Activated CD4-positive, alpha-beta T cell treated with anti-CD3 and anti-CD28 coated beads, Interleukin-2, amount 10 ng/mL, durations not matched to agents 7 days and 5 days (primary cell): ENCODE results near the gene C9. TPM values are rescaled to one million over a fixed set of nuclear protein-coding genes. Genes with fewer than 3 reads are reported as not detected.

Experiments used
- CTCF ChIA-PET: fragments of 350-600 bp; sonication (Branson Sonifier 250); formaldehyde crosslinking; loops from one replicate; lab custom pipeline; 2021; ENCODE audit warnings: antibody characterized with exemption; lab: Charles Lee
- POLR2A ChIA-PET: fragments of 350-600 bp; sonication (Branson Sonifier 250); formaldehyde crosslinking; loops from one replicate; lab custom pipeline; 2021; ENCODE audit warnings: antibody characterized with exemption; lab: Charles Lee
- DNase-seq: peaks from one replicate; pipeline ENCODE4 v3.0.0-alpha.2; 2020
- H3K27ac Mint-ChIP-seq: one replicate; pipeline ENCODE4 v1.8.0; 2021; ENCODE audit warnings: mild to moderate bottlenecking, moderate library complexity, mixed read lengths
- H3K27me3 Mint-ChIP-seq: one replicate; pipeline ENCODE4 v1.8.0; 2021; ENCODE audit warnings: mixed read lengths
- H3K36me3 Mint-ChIP-seq: one replicate; pipeline ENCODE4 v1.8.0; 2021; ENCODE audit warnings: low read depth, mixed read lengths
- H3K4me1 Mint-ChIP-seq: one replicate; pipeline ENCODE4 v1.8.0; 2021; ENCODE audit warnings: mixed read lengths
- H3K4me3 Mint-ChIP-seq: one replicate; pipeline ENCODE4 v1.8.0; 2021; ENCODE audit warnings: mild to moderate bottlenecking, moderate library complexity, mixed read lengths
- H3K9me3 Mint-ChIP-seq: one replicate; pipeline ENCODE4 v1.8.0; 2021; ENCODE audit warnings: mixed read lengths
- total RNA-seq, 2 experiments: library from RNA; stranded (reverse); gene quantifications; one replicate each; pipeline ENCODE4 v1.2.3, GENCODE V29; 2021

C9 gene
- total RNA-seq, 2 experiments from 2014 or later: not detected

GRCh38 chr5:39266442-39266841, 97.9 kb downstream of the C9 start:
- Mint-ChIP-seq H3K9me3 (peaks cover 2% of the 10 kb centered on the region), H3K4me1 (peaks cover 43% of the 10 kb centered on the region), H3K36me3 (peaks cover 2% of the 10 kb centered on the region), H3K4me3 (no peak overlapping the region), H3K27ac (no peak overlapping the region), H3K27me3 (no peaks in the 10 kb centered on the region)
- ChIA-PET CTCF (interaction anchor here (0.8 to 3.9 kb wide), 4 partner anchors 11 to 115 kb away, joined by 3 to 19 read pairs (median 4); no protein-coding TSS in a partner anchor), POLR2A (interaction anchor here (0.7 kb wide), 1 partner anchor 49 kb away, joined by 4 read pairs; no protein-coding TSS in a partner anchor)
- no peak for DNase-seq

- CTCF ChIA-PET: interaction anchor here (0.6 to 3.9 kb wide), 5 partner anchors 8 to 83 kb away, joined by 3 to 19 read pairs (median 3); no protein-coding TSS in a partner anchor
- H3K4me1 Mint-ChIP-seq: peaks cover 33% of the 10 kb centered on the region
- POLR2A ChIA-PET: interaction anchor here (0.6 to 1.1 kb wide), 2 partner anchors 47 to 942 kb away, joined by 3 read pairs; no protein-coding TSS in a partner anchor
- DNase-seq: peak; percentile 35
- H3K9me3 Mint-ChIP-seq: peaks cover 2% of the 10 kb centered on the region
- H3K27ac Mint-ChIP-seq: peak overlapping the region; percentile 79
- peaks cover 2% of the 10 kb centered on the region for H3K36me3 Mint-ChIP-seq
- H3K4me3 Mint-ChIP-seq: peak overlapping the region; percentile 3
- H3K27me3 Mint-ChIP-seq: no peaks in the 10 kb centered on the region
These were observed 99.8 kb downstream of the C9 start for GRCh38 chr5:39264528-39264927.

- Mint-ChIP-seq H3K9me3 (peaks cover 2% of the 10 kb centered on the region), H3K4me3 (no peak overlapping the region), H3K36me3 (peaks cover 2% of the 10 kb centered on the region), H3K4me1 (peaks cover 31% of the 10 kb centered on the region), H3K27me3 (no peaks in the 10 kb centered on the region), H3K27ac (no peak overlapping the region)
- POLR2A ChIA-PET: no interaction called here
- CTCF ChIA-PET: interaction anchor here (1.0 to 1.2 kb wide), 2 partner anchors 8 to 10 kb away, joined by 3 to 4 read pairs; no protein-coding TSS in a partner anchor
- DNase-seq: no peak
These were observed 101.3 kb downstream of the C9 start for GRCh38 chr5:39262981-39263380.

GRCh38 chr5:39260095-39260494, 104.2 kb downstream of the C9 start:
- Mint-ChIP-seq H3K36me3 (peaks cover 2% of the 10 kb centered on the region), H3K4me1 (peaks cover 25% of the 10 kb centered on the region), H3K4me3 (no peak overlapping the region), H3K27me3 (no peaks in the 10 kb centered on the region), H3K27ac (no peak overlapping the region), H3K9me3 (no peaks in the 10 kb centered on the region)
- POLR2A ChIA-PET: no interaction called here
- DNase-seq: no peak
- CTCF ChIA-PET: interaction anchor here (0.6 to 0.9 kb wide), 2 partner anchors 42 to 208 kb away, joined by 3 to 4 read pairs; no protein-coding TSS in a partner anchor

- POLR2A ChIA-PET: no interaction called here
These were observed 106.7 kb downstream of the C9 start for GRCh38 chr5:39257554-39257953.

GRCh38 chr5:39256477-39257235, 107.6 kb downstream of the C9 start:
- H3K9me3 Mint-ChIP-seq: no peaks in the 10 kb centered on the region
- peaks cover 6% of the 10 kb centered on the region for H3K4me1 Mint-ChIP-seq
- no peaks in the 10 kb centered on the region for H3K27me3 Mint-ChIP-seq
- no peaks in the 10 kb centered on the region for H3K36me3 Mint-ChIP-seq
- no peak for DNase-seq
- POLR2A ChIA-PET: no interaction called here
- no peak overlapping the region for H3K4me3 Mint-ChIP-seq
- CTCF ChIA-PET: interaction anchor here (0.5 to 3.5 kb wide), 6 partner anchors 8 to 78 kb away, joined by 3 to 21 read pairs (median 3); no protein-coding TSS in a partner anchor
- no peak overlapping the region for H3K27ac Mint-ChIP-seq

More at GRCh38 chr5:39257554-39257953, 106.7 kb downstream of the C9 start:
- Mint-ChIP-seq H3K4me1 (peaks cover 6% of the 10 kb centered on the region), H3K36me3 (no peaks in the 10 kb centered on the region), H3K4me3 (no peak overlapping the region), H3K9me3 (no peaks in the 10 kb centered on the region), H3K27ac (no peak overlapping the region), H3K27me3 (no peaks in the 10 kb centered on the region)
- CTCF ChIA-PET: interaction anchor here (0.7 to 3.5 kb wide), 3 partner anchors 12 to 79 kb away, joined by 3 to 21 read pairs (median 4); no protein-coding TSS in a partner anchor
- no peak for DNase-seq

- H3K36me3 Mint-ChIP-seq: no peaks in the 10 kb centered on the region
- no peaks in the 10 kb centered on the region for H3K27me3 Mint-ChIP-seq
- H3K27ac Mint-ChIP-seq: no peak overlapping the region
- ChIA-PET CTCF (interaction anchor here (0.6 to 1.5 kb wide), 6 partner anchors 8 to 55 kb away, joined by 3 to 4 read pairs (median 3); no protein-coding TSS in a partner anchor), POLR2A (no interaction called here)
- DNase-seq: no peak
- H3K4me3 Mint-ChIP-seq: no peak overlapping the region
- peaks cover 6% of the 10 kb centered on the region for H3K4me1 Mint-ChIP-seq
- H3K9me3 Mint-ChIP-seq: no peaks in the 10 kb centered on the region
These were observed 108.9 kb downstream of the C9 start for GRCh38 chr5:39255406-39255805.

GRCh38 chr5:39254671-39255070, 109.6 kb downstream of the C9 start:
- H3K4me3 Mint-ChIP-seq: no peak overlapping the region
- no peak overlapping the region for H3K27ac Mint-ChIP-seq
- no peaks in the 10 kb centered on the region for H3K27me3 Mint-ChIP-seq
- no peaks in the 10 kb centered on the region for H3K36me3 Mint-ChIP-seq
- H3K9me3 Mint-ChIP-seq: peaks cover 4% of the 10 kb centered on the region
- ChIA-PET CTCF (interaction anchor here (0.6 to 1.3 kb wide), 4 partner anchors 9 to 54 kb away, joined by 3 to 4 read pairs (median 4); no protein-coding TSS in a partner anchor), POLR2A (no interaction called here)
- peaks cover 6% of the 10 kb centered on the region for H3K4me1 Mint-ChIP-seq
- DNase-seq: no peak

- H3K27ac Mint-ChIP-seq: no peak overlapping the region
- peaks cover 3% of the 10 kb centered on the region for H3K36me3 Mint-ChIP-seq
- ChIA-PET CTCF (interaction anchor here (1.8 kb wide), 1 partner anchor 36 kb away, joined by 5 read pairs; no protein-coding TSS in a partner anchor), POLR2A (no interaction called here)
- H3K9me3 Mint-ChIP-seq: peaks cover 9% of the 10 kb centered on the region
- no peak overlapping the region for H3K4me3 Mint-ChIP-seq
- no peak for DNase-seq
- no peaks in the 10 kb centered on the region for H3K27me3 Mint-ChIP-seq
- H3K4me1 Mint-ChIP-seq: peaks cover 6% of the 10 kb centered on the region
These were observed 111.1 kb downstream of the C9 start for GRCh38 chr5:39253196-39253595.

GRCh38 chr5:39249564-39250274, 114.6 kb downstream of the C9 start:
- no peak for DNase-seq
- ChIA-PET CTCF (interaction anchor here (1.2 to 1.8 kb wide), 2 partner anchors 17 to 32 kb away, joined by 3 read pairs; no protein-coding TSS in a partner anchor), POLR2A (no interaction called here)
- H3K9me3 Mint-ChIP-seq: peaks cover 9% of the 10 kb centered on the region
- H3K36me3 Mint-ChIP-seq: peaks cover 3% of the 10 kb centered on the region
- H3K27me3 Mint-ChIP-seq: no peaks in the 10 kb centered on the region
- H3K27ac Mint-ChIP-seq: no peak overlapping the region
- peaks cover 1% of the 10 kb centered on the region for H3K4me1 Mint-ChIP-seq
- no peak overlapping the region for H3K4me3 Mint-ChIP-seq

GRCh38 chr5:39249069-39249468, 115.2 kb downstream of the C9 start:
- ChIA-PET CTCF (interaction anchor here (0.7 to 1.8 kb wide), 3 partner anchors 17 to 1689 kb away, joined by 3 read pairs; no protein-coding TSS in a partner anchor), POLR2A (no interaction called here)
- Mint-ChIP-seq H3K9me3 (peaks cover 9% of the 10 kb centered on the region), H3K27ac (no peak overlapping the region), H3K27me3 (no peaks in the 10 kb centered on the region), H3K4me1 (no peaks in the 10 kb centered on the region), H3K36me3 (peaks cover 3% of the 10 kb centered on the region), H3K4me3 (no peak overlapping the region)
- DNase-seq: no peak

GRCh38 chr5:39240750-39241149, 123.5 kb downstream of the C9 start:
- DNase-seq: no peak
- no peak overlapping the region for H3K4me3 Mint-ChIP-seq
- H3K27ac Mint-ChIP-seq: no peak overlapping the region
- H3K27me3 Mint-ChIP-seq: no peaks in the 10 kb centered on the region
- H3K4me1 Mint-ChIP-seq: no peaks in the 10 kb centered on the region
- H3K9me3 Mint-ChIP-seq: peaks cover 13% of the 10 kb centered on the region
- ChIA-PET POLR2A (no interaction called here), CTCF (interaction anchor here (1.2 to 1.3 kb wide), 2 partner anchors 18 to 23 kb away, joined by 4 to 5 read pairs; no protein-coding TSS in a partner anchor)
- H3K36me3 Mint-ChIP-seq: peaks cover 5% of the 10 kb centered on the region
